AG09309 (cell line): ENCODE measurements around the gene ASXL1.
"Not testable (repeated sequence)": the region's sequence is repeated elsewhere in the genome, so short reads cannot be mapped to it uniquely, and the experiment has no call there.

Experiments
- DNase-seq: peaks from one replicate; pipeline ENCODE4 v3.0.0-alpha.2; 2010; ENCODE audit warnings: low read depth
- H3K4me3 ChIP-seq: 2 replicates; pipeline ENCODE4 v1.5.1; 2011; ENCODE audit warnings: mild to moderate bottlenecking, low read depth, low read length, moderate library complexity; ENCODE audit not compliant: control insufficient read depth
- TF ChIP-seq, protein P1 (sequence below): IDR thresholded peaks from 2 replicates; pipeline ENCODE4 v1.5.1; 2011; ENCODE audit warnings: mild to moderate bottlenecking, low read depth, low read length, inconsistent platforms; ENCODE audit not compliant: insufficient read depth, control insufficient read depth; ENCODE audit errors: missing control alignments

Gene ASXL1

DNA sequence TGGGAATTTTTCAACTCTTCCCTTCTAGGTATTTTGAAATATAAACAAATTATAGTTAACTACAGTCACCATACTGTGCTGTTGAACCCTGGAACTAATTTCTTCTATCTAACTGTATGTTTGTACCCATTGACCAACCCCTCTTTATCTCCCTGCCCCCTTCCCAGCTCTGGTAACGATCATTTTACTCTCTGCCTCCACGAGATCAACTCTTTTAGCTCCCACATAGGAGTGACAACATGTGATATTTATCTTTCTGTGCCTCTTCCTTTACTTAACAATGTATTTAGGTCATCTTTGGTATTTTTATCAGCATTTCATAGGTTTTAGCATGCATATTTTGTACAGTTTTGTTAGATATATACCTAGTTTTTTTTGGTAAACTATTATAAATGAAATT, 45.9 kb downstream of the ASXL1 start:
- TF ChIP-seq, protein P1, sequence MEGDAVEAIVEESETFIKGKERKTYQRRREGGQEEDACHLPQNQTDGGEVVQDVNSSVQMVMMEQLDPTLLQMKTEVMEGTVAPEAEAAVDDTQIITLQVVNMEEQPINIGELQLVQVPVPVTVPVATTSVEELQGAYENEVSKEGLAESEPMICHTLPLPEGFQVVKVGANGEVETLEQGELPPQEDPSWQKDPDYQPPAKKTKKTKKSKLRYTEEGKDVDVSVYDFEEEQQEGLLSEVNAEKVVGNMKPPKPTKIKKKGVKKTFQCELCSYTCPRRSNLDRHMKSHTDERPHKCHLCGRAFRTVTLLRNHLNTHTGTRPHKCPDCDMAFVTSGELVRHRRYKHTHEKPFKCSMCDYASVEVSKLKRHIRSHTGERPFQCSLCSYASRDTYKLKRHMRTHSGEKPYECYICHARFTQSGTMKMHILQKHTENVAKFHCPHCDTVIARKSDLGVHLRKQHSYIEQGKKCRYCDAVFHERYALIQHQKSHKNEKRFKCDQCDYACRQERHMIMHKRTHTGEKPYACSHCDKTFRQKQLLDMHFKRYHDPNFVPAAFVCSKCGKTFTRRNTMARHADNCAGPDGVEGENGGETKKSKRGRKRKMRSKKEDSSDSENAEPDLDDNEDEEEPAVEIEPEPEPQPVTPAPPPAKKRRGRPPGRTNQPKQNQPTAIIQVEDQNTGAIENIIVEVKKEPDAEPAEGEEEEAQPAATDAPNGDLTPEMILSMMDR, result no peak
- DNase-seq, result no peak
- no peak overlapping the region for H3K4me3 ChIP-seq

DNA sequence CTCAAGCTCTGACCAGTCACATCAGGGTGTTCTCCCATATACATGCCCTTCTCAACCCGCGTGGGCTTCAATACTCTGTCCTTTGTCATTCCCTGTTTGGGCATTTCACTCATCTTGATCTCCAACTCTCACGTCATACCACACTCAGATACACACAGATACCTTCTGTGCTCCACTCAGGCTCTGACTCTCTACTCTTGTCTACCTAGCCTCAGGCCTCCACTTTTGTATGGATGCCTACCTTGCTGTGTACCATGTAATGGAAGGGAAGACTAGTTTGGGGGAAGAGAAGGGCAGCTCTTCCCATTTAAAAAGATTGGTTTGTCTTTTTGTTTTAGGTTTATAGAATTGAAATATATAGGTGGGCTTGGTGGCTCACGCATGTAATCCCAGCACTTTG, 48.6 kb downstream of the ASXL1 start:
- DNase-seq, result no peak
- H3K4me3 ChIP-seq, result no peak overlapping the region
- TF ChIP-seq, protein P1, result no peak

DNA sequence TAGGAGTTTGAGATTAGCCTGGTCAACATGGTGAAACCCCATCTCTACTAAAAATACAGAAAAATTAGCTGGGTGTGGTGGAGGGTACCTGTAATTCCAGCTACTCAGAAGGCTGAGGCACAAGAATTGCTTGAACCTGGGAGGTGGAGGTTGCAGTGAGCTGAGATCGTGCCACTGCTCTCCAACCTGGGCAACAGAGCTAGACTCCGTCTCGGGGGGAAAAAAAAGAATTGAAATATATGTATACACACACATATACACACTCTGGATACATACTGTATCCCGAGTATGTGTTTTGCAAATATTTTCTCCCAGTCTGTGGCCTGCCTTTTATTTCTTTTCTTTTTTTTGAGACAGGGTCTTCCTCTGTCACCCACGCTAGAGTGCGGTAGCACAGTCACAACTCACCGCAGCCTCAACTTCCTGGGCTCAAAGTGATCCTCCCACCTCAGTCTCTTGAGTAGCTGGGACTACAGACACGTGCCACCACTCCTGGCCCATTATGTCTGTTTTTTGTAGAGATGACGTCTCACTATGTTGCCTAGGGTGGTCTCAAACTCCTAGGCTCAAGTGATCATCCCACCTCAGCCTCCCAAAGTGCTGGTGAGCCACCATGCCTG, 49.1 kb downstream of the ASXL1 start:
- not testable (repeated sequence) for DNase-seq, H3K4me3 ChIP-seq

DNA sequence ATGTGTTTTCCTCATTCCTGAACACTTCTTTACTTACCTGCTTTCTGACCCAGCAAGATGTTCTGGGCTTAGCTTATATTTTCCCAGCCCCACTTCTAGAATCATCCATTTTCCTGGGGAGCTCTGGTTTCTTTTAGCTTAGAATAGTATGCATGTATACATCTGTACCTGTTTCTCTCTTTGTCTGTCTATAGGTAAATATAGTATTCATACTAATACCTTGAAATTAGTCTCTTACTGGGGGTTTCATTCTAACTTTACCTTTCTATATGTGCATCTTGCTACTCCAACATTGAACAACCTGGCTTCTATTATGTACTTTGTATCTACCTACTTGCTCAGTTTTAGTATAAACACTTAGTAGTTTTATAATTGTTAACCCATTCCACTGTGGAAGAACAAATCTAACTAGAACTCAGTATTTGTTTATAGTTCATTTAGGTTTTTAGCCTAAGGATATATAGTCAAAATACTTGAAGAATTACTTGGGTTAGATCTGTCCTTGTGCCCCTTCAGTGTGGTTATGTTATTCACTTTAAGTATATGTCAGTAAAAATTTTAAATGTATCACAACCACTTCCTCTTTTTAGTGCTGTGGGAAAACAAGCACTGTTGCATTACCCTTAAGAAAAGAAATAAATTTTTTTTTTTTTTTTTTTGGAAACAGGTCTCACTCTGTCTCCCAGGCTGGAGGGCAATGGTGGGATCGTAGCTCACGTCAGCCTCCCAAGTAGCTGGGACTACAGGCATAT, 54.0 kb downstream of the ASXL1 start:
- DNase-seq, result no peak
- H3K4me3 ChIP-seq, result no peak overlapping the region
- TF ChIP-seq, protein P1, result no peak

DNA sequence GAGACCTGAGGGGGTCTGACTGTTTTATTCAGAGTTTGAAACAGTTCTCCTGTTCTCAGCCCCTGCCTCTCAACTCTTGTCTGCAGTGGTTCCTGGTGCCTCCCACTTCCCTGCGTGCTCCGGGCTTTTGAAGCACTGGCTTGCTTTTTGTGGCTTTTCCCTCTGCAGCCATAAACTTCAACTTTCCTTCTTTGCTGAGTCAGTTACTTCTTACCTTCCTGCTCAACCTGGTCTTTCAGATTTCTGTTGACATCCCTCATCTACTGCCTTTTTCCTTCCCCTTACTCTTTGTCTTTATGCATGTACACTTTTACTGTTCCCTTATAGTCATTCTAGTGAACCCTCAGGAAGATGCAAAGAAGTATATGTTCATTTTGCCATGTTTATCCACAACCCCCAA, 57.4 kb downstream of the ASXL1 start:
- DNase-seq, result no peak
- TF ChIP-seq, protein P1, result no peak
- H3K4me3 ChIP-seq, result no peak overlapping the region

DNA sequence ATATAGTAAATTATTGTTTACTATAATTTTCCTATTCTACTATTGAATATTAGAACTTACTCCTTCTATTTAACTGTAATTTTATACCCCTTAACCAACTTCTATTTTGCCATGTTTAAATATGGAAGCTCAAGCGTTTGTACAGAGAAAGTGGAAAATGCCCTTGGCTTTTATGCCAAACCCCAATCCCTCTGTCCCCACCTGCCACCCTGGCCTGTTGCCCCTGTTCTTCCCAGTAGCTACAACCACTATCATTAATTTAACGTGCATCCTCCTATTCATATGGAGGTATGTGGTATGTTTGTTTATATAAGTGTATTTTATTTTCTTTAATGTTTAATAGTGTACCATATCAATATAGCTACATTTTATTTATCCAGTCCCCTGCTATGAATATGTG, 58.1 kb downstream of the ASXL1 start:
- DNase-seq, result no peak
- no peak overlapping the region for H3K4me3 ChIP-seq

DNA sequence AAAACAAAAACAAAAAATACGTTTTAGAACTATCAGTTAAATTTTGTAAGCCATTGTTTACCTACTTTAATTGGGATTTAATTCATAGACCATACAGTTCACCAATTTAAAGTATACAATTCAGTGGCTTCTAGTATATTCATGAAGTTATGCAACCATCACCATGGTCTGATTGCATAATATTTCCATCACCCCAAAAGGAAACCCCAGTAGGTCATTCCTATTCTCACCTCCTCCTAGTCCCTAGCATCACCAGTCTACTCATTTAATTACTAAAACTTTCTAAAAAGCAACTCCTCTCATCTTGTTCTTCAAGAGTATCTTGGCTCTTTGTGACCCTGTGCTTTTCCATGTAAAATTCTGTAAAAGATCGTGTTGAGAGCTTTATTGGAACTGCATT, 60.2 kb downstream of the ASXL1 start:
- TF ChIP-seq, protein P1, result no peak
- H3K4me3 ChIP-seq, result no peak overlapping the region
- no peak for DNase-seq

More for the DNA sequence above, 58.1 kb downstream of the ASXL1 start:
- TF ChIP-seq, protein P1, result no peak
